GM18520 (cell line): ENCODE data around the gene SLC17A9.
"Not testable (repeated sequence)": the region's sequence is repeated elsewhere in the genome, so short reads cannot be mapped to it uniquely, and the experiment has no call there.

Source experiments
- ATAC-seq: cut with Tn5 transposase; IDR thresholded peaks from one replicate; pipeline ENCODE4 v1.9.1; 2021; ENCODE audit not compliant: unreplicated experiment

Gene SLC17A9

GRCh38 chr20:62920039-62920645 lies 32.4 kb upstream of the SLC17A9 start:
- ATAC-seq, result no peak

GRCh38 chr20:62921119-62921687 lies 31.3 kb upstream of the SLC17A9 start:
- no peak for ATAC-seq

- ATAC-seq, result no peak
Observed at GRCh38 chr20:62922451-62922921, 30.0 kb upstream of the SLC17A9 start.

- not testable (repeated sequence) for ATAC-seq
Observed at GRCh38 chr20:62923059-62923668, 29.3 kb upstream of the SLC17A9 start.

- ATAC-seq, result no peak
Observed at GRCh38 chr20:62923669-62924441, 28.7 kb upstream of the SLC17A9 start.

- no peak for ATAC-seq
Observed at GRCh38 chr20:62924442-62925075, 27.9 kb upstream of the SLC17A9 start.

GRCh38 chr20:62925076-62925419 lies 27.5 kb upstream of the SLC17A9 start:
- ATAC-seq, result no peak

- ATAC-seq, result peak; percentile 3
Observed at GRCh38 chr20:62925420-62926228, 26.9 kb upstream of the SLC17A9 start.

- ATAC-seq, result peak; percentile 76
Observed at GRCh38 chr20:62926229-62927127, 26.0 kb upstream of the SLC17A9 start, which contains the start of gene DIDO1. DIDO1 (minus strand) TSS chr20:62926505.

- ATAC-seq, result no peak
Observed at GRCh38 chr20:62927128-62927705, 25.3 kb upstream of the SLC17A9 start.

GRCh38 chr20:62928246-62928939 lies 24.1 kb upstream of the SLC17A9 start:
- ATAC-seq, result no peak

- ATAC-seq, result no peak
Observed at GRCh38 chr20:62929051-62929538, 23.4 kb upstream of the SLC17A9 start.

- ATAC-seq, result no peak
Observed at GRCh38 chr20:62931464-62931863, 21.0 kb upstream of the SLC17A9 start.

GRCh38 chr20:62933966-62934365 lies 18.5 kb upstream of the SLC17A9 start:
- ATAC-seq, result no peak

- ATAC-seq, result no peak
Observed at GRCh38 chr20:62935204-62935967, 17.1 kb upstream of the SLC17A9 start.

GRCh38 chr20:62935968-62936585 lies 16.4 kb upstream of the SLC17A9 start:
- no peak for ATAC-seq
